Progenitor cell of endocrine pancreas (in vitro differentiated cells): Measurements from ENCODE around the gene UTP25. TPM values are rescaled to one million over a fixed set of nuclear protein-coding genes. Genes with fewer than 3 reads are reported as not detected.

Source experiments
- DNase-seq: peaks from one replicate; pipeline ENCODE4 v3.0.0; 2021; ENCODE audit warnings: low spot score; ENCODE audit not compliant: unreplicated experiment
- H3K27ac Mint-ChIP-seq: 2 replicates; pipeline ENCODE4 v1.8.0; 2021; ENCODE audit warnings: mild to moderate bottlenecking, moderate library complexity, mixed read lengths
- H3K27me3 Mint-ChIP-seq: 2 replicates; pipeline ENCODE4 v1.8.0; 2021; ENCODE audit warnings: mixed read lengths
- H3K36me3 Mint-ChIP-seq: 2 replicates; pipeline ENCODE4 v1.8.0; 2022; ENCODE audit warnings: mixed read lengths; ENCODE audit not compliant: insufficient read depth
- H3K4me1 Mint-ChIP-seq: 2 replicates; pipeline ENCODE4 v1.8.0; 2021; ENCODE audit warnings: low read depth, mixed read lengths
- H3K4me3 Mint-ChIP-seq: 2 replicates; pipeline ENCODE4 v1.8.0; 2021; ENCODE audit warnings: low read depth, mild to moderate bottlenecking, moderate library complexity, mixed read lengths
- H3K9me3 Mint-ChIP-seq: 2 replicates; pipeline ENCODE4 v1.8.0; 2021; ENCODE audit warnings: low read depth, mixed read lengths
- CTCF ChIP-seq: fragments of 200-600 bp; sonication (generic); IDR thresholded peaks from one replicate; pipeline ENCODE4 v1.5.0; 2021; ENCODE audit warnings: antibody characterized with exemption, mild to moderate bottlenecking; ENCODE audit not compliant: unreplicated experiment
- total RNA-seq: library from RNA; stranded (reverse); gene quantifications from 2 replicates; pipeline ENCODE4 v1.2.1, GENCODE V29; 2021

Gene UTP25
- total RNA-seq, 1 donor from 2014 or later = 7.8 TPM

DNA sequence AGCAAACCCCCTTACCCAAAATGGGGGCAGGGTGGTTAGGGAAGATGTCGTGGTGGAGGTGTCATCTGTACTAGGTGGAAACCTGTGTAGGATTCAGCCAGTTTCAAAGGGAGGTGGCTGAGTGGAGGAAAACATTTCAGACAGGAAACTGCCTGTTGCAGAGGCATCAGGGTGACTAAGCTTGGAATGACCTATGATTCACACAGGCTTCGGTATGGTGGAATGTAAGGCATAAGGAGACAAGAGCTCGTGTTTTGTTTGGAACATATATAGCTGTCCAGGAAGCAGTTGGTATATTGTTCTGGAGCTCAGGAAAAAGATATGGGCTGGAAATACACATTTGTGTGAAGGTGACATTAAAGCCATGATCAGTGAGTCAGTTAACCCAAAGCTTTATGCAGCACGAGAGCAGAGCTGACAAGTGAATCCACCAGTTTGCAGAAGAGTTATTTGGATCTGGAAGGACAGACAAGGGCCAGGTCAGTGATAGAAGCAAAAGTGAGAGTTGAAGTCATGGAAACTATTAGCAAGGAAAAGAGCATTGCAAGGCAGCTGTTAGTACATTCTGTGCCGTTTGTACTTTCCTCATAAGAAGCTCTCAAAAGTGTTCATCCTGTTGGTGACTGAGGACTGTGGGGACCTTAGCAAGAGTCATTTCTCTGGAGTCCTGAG lies 12.2 kb downstream of the UTP25 start:
- TF ChIP-seq CTCF = no peak
- no peaks in the 10 kb centered on the region for H3K4me1 Mint-ChIP-seq
- H3K9me3 Mint-ChIP-seq = no peaks in the 10 kb centered on the region
- peaks cover 11% of the 10 kb centered on the region for H3K36me3 Mint-ChIP-seq
- no peak for DNase-seq
- no peak overlapping the region for H3K4me3 Mint-ChIP-seq
- H3K27ac Mint-ChIP-seq = no peak overlapping the region
- no peaks in the 10 kb centered on the region for H3K27me3 Mint-ChIP-seq

GRCh38 chr1:209840611-209841010 lies 12.8 kb downstream of the UTP25 start:
- H3K9me3 Mint-ChIP-seq = no peaks in the 10 kb centered on the region
- H3K27ac Mint-ChIP-seq = no peak overlapping the region
- H3K4me1 Mint-ChIP-seq = no peaks in the 10 kb centered on the region
- no peak for DNase-seq
- peaks cover 11% of the 10 kb centered on the region for H3K36me3 Mint-ChIP-seq
- H3K27me3 Mint-ChIP-seq = no peaks in the 10 kb centered on the region
- no peak overlapping the region for H3K4me3 Mint-ChIP-seq
- no peak for TF ChIP-seq CTCF

GRCh38 chr1:209844695-209845407 lies 17.1 kb downstream of the UTP25 start:
- no peak for TF ChIP-seq CTCF
- Mint-ChIP-seq H3K36me3 (peaks cover 10% of the 10 kb centered on the region), H3K27ac (no peak overlapping the region), H3K27me3 (no peaks in the 10 kb centered on the region), H3K4me3 (no peak overlapping the region), H3K4me1 (no peaks in the 10 kb centered on the region), H3K9me3 (no peaks in the 10 kb centered on the region)
- no peak for DNase-seq

GRCh38 chr1:209845408-209845725 lies 17.6 kb downstream of the UTP25 start:
- no peak for TF ChIP-seq CTCF
- DNase-seq = no peak
- H3K27me3 Mint-ChIP-seq = no peaks in the 10 kb centered on the region
- no peaks in the 10 kb centered on the region for H3K4me1 Mint-ChIP-seq
- no peak overlapping the region for H3K4me3 Mint-ChIP-seq
- no peak overlapping the region for H3K27ac Mint-ChIP-seq
- peaks cover 10% of the 10 kb centered on the region for H3K36me3 Mint-ChIP-seq
- no peaks in the 10 kb centered on the region for H3K9me3 Mint-ChIP-seq

- no peak overlapping the region for H3K4me3 Mint-ChIP-seq
- H3K36me3 Mint-ChIP-seq = peaks cover 5% of the 10 kb centered on the region
- no peak for TF ChIP-seq CTCF
- H3K27ac Mint-ChIP-seq = no peak overlapping the region
- DNase-seq = no peak
- no peaks in the 10 kb centered on the region for H3K27me3 Mint-ChIP-seq
- no peaks in the 10 kb centered on the region for H3K4me1 Mint-ChIP-seq
- no peaks in the 10 kb centered on the region for H3K9me3 Mint-ChIP-seq
These were observed 21.6 kb downstream of the UTP25 start for GRCh38 chr1:209849388-209849787.
